NAMALWA (cell line): ENCODE results near the gene FAM217B.

Experiments
- DNase-seq: peaks from one replicate; pipeline ENCODE4 v3.0.0-alpha.2; 2015; ENCODE audit warnings: low spot score

The FAM217B gene

GRCh38 chr20:59976156-59976782, 36.1 kb downstream of the FAM217B start:
- DNase-seq: no peak

GRCh38 chr20:59977086-59977485, 36.9 kb downstream of the FAM217B start:
- no peak for DNase-seq

GRCh38 chr20:59983076-59983475, 42.9 kb downstream of the FAM217B start:
- DNase-seq: no peak

GRCh38 chr20:59984541-59984940, 44.4 kb downstream of the FAM217B start:
- no peak for DNase-seq

GRCh38 chr20:59985164-59985563, 45.0 kb downstream of the FAM217B start:
- no peak for DNase-seq

- peak; percentile 38 for DNase-seq
These were observed 45.7 kb downstream of the FAM217B start for GRCh38 chr20:59985864-59986263.

- no peak for DNase-seq
These were observed 46.9 kb downstream of the FAM217B start for GRCh38 chr20:59987135-59987534.

GRCh38 chr20:59988141-59988540, 48.0 kb downstream of the FAM217B start:
- DNase-seq: no peak

GRCh38 chr20:59992526-59993084, 52.4 kb downstream of the FAM217B start:
- DNase-seq: peak; percentile 3

GRCh38 chr20:59993736-59994430, 53.7 kb downstream of the FAM217B start:
- no peak for DNase-seq

GRCh38 chr20:59994697-59995122, 54.5 kb downstream of the FAM217B start:
- DNase-seq: no peak

GRCh38 chr20:59996108-59996507, 55.9 kb downstream of the FAM217B start:
- DNase-seq: no peak

- DNase-seq: no peak
These were observed 57.7 kb downstream of the FAM217B start for GRCh38 chr20:59997896-59998295.
